HCT116 (cell line): ENCODE measurements around the gene CD244. TPM values are rescaled to one million over a fixed set of nuclear protein-coding genes. Genes with fewer than 3 reads are reported as not detected.

Source experiments
- ATAC-seq: fragments of 200-7000 bp; cut with Tn5 transposase; 2 replicates; pipeline ENCODE4 v1.9.1; 2020; ENCODE audit warnings: mild to moderate bottlenecking, moderate library complexity
- BruUV-seq: library from RNA; stranded (reverse); fragments of 400-500 nt; replicated peaks from 2 replicates; lab custom pipeline; 2021; lab: Mats Ljungman, UMichigan
- CTCF ChIA-PET: fragments of 300-600 bp; sonication (Branson Sonifier 250); formaldehyde crosslinking; loops from one replicate; lab custom pipeline; 2021; ENCODE audit warnings: antibody characterized with exemption; lab: Charles Lee
- POLR2A ChIA-PET: fragments of 300-600, 350-600 bp; sonication (Branson Sonifier 250); formaldehyde crosslinking; loops from one replicate; lab custom pipeline; 2021; ENCODE audit warnings: antibody characterized with exemption; lab: Charles Lee
- RAD21 ChIA-PET, 2 experiments: fragments of 300-600 bp; sonication (Branson Sonifier 250); formaldehyde crosslinking; loops; one replicate each; lab custom pipeline; 2023; ENCODE audit warnings: low total read pairs in 2 of 2; ENCODE audit not compliant: uncharacterized antibody in 2 of 2, unreplicated experiment in 2 of 2, low non-redundant PET in 1 of 2; lab: Charles Lee
- DNase-seq: peaks from one replicate; pipeline ENCODE4 v3.0.0-alpha.2; 2010; ENCODE audit warnings: low read depth, low spot score
- H2AFZ ChIP-seq: fragments of 200-600 bp; shearing (Covaris generic), sonication (generic); 2 replicates; pipeline ENCODE4 v1.6.1; 2017; ENCODE audit warnings: low read depth, mixed run types, mixed read lengths, antibody characterized with exemption, low read length; ENCODE audit not compliant: poor library complexity, severe bottlenecking
- H3K27ac ChIP-seq: 2 replicates; pipeline ENCODE4 v1.5.1; 2012; ENCODE audit warnings: low read depth, low read length
- H3K27me3 ChIP-seq: fragments of 200-600 bp; sonication (generic); 2 replicates; pipeline ENCODE4 v1.6.1; 2016; ENCODE audit warnings: mixed run types, low read length, mixed read lengths; ENCODE audit not compliant: insufficient read depth
- H3K36me3 ChIP-seq, 2 experiments: fragments of 200-500 bp in 1 of 2; fragments of 200-600 bp in 1 of 2; sonication (Bioruptor generic) in 1 of 2; sonication (generic) in 1 of 2; 2 replicates each; pipeline versions ENCODE4 v1.5.1 to v1.6.1; 2014 to 2016; ENCODE audit warnings: low read length in 2 of 2, inconsistent platforms in 1 of 2, mixed read lengths in 1 of 2, mixed run types in 1 of 2; ENCODE audit not compliant: insufficient read depth in 2 of 2, control insufficient read depth in 1 of 2
- H3K4me1 ChIP-seq, 2 experiments: fragments of 200-600 bp in 1 of 2; sonication (generic) in 1 of 2; 2 replicates each; pipeline versions ENCODE4 v1.5.1 to v1.6.1; 2012 to 2017; ENCODE audit warnings: low read length in 2 of 2, inconsistent platforms in 1 of 2, mild to moderate bottlenecking in 1 of 2, mixed read lengths in 1 of 2, mixed run types in 1 of 2, moderate library complexity in 1 of 2; ENCODE audit not compliant: insufficient read depth in 2 of 2, control insufficient read depth in 1 of 2
- H3K4me2 ChIP-seq: fragments of 200-600 bp; sonication (generic); 2 replicates; pipeline ENCODE4 v1.6.1; 2017; ENCODE audit warnings: mixed run types, low read length, mixed read lengths
- H3K4me3 ChIP-seq, 2 experiments: fragments of 200-600 bp in 1 of 2; sonication (generic) in 1 of 2; replicated peaks in 1 of 2; 2 replicates each; pipeline ENCODE4 v1.5.1; 2011 to 2016; ENCODE audit warnings: low read length in 2 of 2, control low read depth in 1 of 2, low read depth in 1 of 2, mild to moderate bottlenecking in 1 of 2, mixed read lengths in 1 of 2, mixed run types in 1 of 2
- H3K79me2 ChIP-seq: fragments of 200-600 bp; sonication (generic); 2 replicates; pipeline ENCODE4 v1.6.1; 2017; ENCODE audit warnings: mild to moderate bottlenecking, mixed run types, low read length, moderate library complexity, mixed read lengths; ENCODE audit not compliant: insufficient read depth
- H3K9ac ChIP-seq: fragments of 200-600 bp; sonication (generic); 2 replicates; pipeline ENCODE4 v1.6.1; 2016; ENCODE audit warnings: low read length, mixed read lengths
- H3K9me2 ChIP-seq: fragments of 200-600 bp; sonication (generic), shearing (Covaris generic); 2 replicates; pipeline ENCODE4 v1.6.1; 2017; ENCODE audit warnings: mixed run types, mild to moderate bottlenecking, moderate library complexity; ENCODE audit not compliant: insufficient read depth
- H3K9me3 ChIP-seq, 2 experiments: fragments of 200-500 bp in 1 of 2; fragments of 200-600 bp in 1 of 2; sonication (Bioruptor generic) in 1 of 2; sonication (generic) in 1 of 2; 2 replicates each; pipeline ENCODE4 v1.6.1; 2014 to 2017; ENCODE audit warnings: low read length in 2 of 2, mixed read lengths in 2 of 2, inconsistent platforms in 1 of 2, low read depth in 1 of 2, mild to moderate bottlenecking in 1 of 2, mixed run types in 1 of 2, moderate library complexity in 1 of 2; ENCODE audit not compliant: control insufficient read depth in 1 of 2, insufficient read depth in 1 of 2
- H4K20me1 ChIP-seq: fragments of 200-600 bp; sonication (generic), shearing (Covaris generic); 2 replicates; pipeline ENCODE4 v1.6.1; 2017; ENCODE audit warnings: mixed run types, mild to moderate bottlenecking, moderate library complexity; ENCODE audit not compliant: insufficient read depth
- CBX3 ChIP-seq: IDR thresholded peaks from 2 replicates; pipeline ENCODE4 v1.6.1; 2012; ENCODE audit warnings: low read depth
- ELF1 ChIP-seq: IDR thresholded peaks from 2 replicates; pipeline ENCODE4 v1.6.1; 2012; ENCODE audit warnings: low read depth, borderline replicate concordance
- EZH2 ChIP-seq: fragments of 200-600 bp; sonication (generic); IDR thresholded peaks from 2 replicates; pipeline ENCODE4 v1.6.1; 2017; ENCODE audit warnings: antibody characterized with exemption, mixed run types
- FOSL1 ChIP-seq: IDR thresholded peaks from 2 replicates; pipeline ENCODE4 v1.6.1; 2012; ENCODE audit warnings: low read depth
- JUND ChIP-seq: IDR thresholded peaks from 2 replicates; pipeline ENCODE4 v1.6.1; 2012
- POLR2A ChIP-seq: IDR thresholded peaks from 2 replicates; pipeline ENCODE4 v1.7.0; 2011; ENCODE audit warnings: borderline replicate concordance; ENCODE audit not compliant: insufficient read depth, insufficient read length; ENCODE audit errors: extremely low read depth
- POLR2AphosphoS5 ChIP-seq: IDR thresholded peaks from 2 replicates; pipeline ENCODE4 v1.6.1; 2011; ENCODE audit warnings: mild to moderate bottlenecking, low read depth, low read length, moderate library complexity
- RAD21 ChIP-seq: IDR thresholded peaks from 2 replicates; pipeline ENCODE4 v1.6.1; 2012; ENCODE audit warnings: low read depth, mild to moderate bottlenecking
- SP1 ChIP-seq: IDR thresholded peaks from 2 replicates; pipeline ENCODE4 v1.6.1; 2012; ENCODE audit warnings: low read depth
- YY1 ChIP-seq: IDR thresholded peaks from 2 replicates; pipeline ENCODE4 v1.6.1; 2011; ENCODE audit warnings: low read length, low read depth, moderate library complexity, mild to moderate bottlenecking; ENCODE audit not compliant: insufficient replicate concordance; ENCODE audit errors: extremely low read depth
- ZFX ChIP-seq: fragments of 450-650 bp; IDR thresholded peaks from 2 replicates; pipeline ENCODE4 v1.6.1; 2017
- ZNF274 ChIP-seq: fragments of 200-500 bp; sonication (Bioruptor generic); IDR thresholded peaks from 2 replicates; pipeline ENCODE4 v1.6.1; 2014; ENCODE audit warnings: mild to moderate bottlenecking, low read depth, low read length, inconsistent platforms
- intact Hi-C: fragments of 100-400 bp; cut with micrococcal nuclease; formaldehyde crosslinking; loops from 2 replicates; pipeline ENCODE4 v1.10.0; 2022
- total RNA-seq: library from RNA; stranded (reverse); gene quantifications from one replicate; pipeline ENCODE4 v1.2.1, GENCODE V29; 2021; ENCODE audit not compliant: unreplicated experiment
- TF ChIP-seq, protein P1 (sequence below): IDR thresholded peaks from 2 replicates; pipeline ENCODE4 v1.6.1; 2012
- TF ChIP-seq, protein P2 (sequence below), 3 experiments: fragments of 200-600 bp in 1 of 3; sonication (generic) in 1 of 3; IDR thresholded peaks in 2 of 3; conservative IDR thresholded peaks in 1 of 3; 2 replicates each; pipeline ENCODE4 v1.5.1; 2012 to 2017; ENCODE audit warnings: low read depth in 2 of 3, low read length in 2 of 3, antibody characterized with exemption in 1 of 3, borderline replicate concordance in 1 of 3, control low read depth in 1 of 3, mild to moderate bottlenecking in 1 of 3, mixed read lengths in 1 of 3, mixed run types in 1 of 3, moderate library complexity in 1 of 3; ENCODE audit not compliant: insufficient read depth in 1 of 3
- TF ChIP-seq, protein P3 (sequence below): IDR thresholded peaks from 2 replicates; pipeline ENCODE4 v1.6.1; 2012; ENCODE audit warnings: low read depth

Gene CD244
- total RNA-seq, 1 experiment from 2014 or later = not detected

DNA sequence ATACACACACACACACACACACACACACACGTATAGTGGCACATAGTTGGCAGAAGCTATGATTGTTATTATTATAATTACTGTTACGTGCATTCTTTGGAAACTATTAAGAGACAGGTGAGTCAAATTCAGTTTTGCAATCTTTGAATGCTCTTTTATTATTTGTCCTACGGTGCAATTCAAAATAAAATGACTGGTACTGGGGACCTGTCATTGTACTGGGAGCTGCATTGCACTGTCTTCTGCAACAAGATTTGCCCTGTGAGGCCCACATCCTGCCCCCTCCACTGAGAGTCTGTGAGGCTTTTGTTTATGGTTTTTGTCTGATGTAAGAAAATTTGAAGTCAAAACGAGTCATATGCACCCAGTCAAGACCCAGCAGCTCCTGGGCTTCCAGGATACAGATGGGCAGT, 64.8 kb downstream of the CD244 start:
- H3K4me1 ChIP-seq = no peaks in the 10 kb centered on the region
- H3K79me2 ChIP-seq = no peaks in the 10 kb centered on the region
- no peak overlapping the region for H3K9ac ChIP-seq
- H3K9me2 ChIP-seq = no peaks in the 10 kb centered on the region
- H2AFZ ChIP-seq = no peak overlapping the region
- H4K20me1 ChIP-seq = no peaks in the 10 kb centered on the region
- intact Hi-C loops = no loop called here
- POLR2A ChIA-PET = no interaction called here
- no peak for TF ChIP-seq ZFX
- no peak for TF ChIP-seq POLR2AphosphoS5
- no peak for TF ChIP-seq EZH2
- TF ChIP-seq RAD21 = no peak
- TF ChIP-seq, protein P1, sequence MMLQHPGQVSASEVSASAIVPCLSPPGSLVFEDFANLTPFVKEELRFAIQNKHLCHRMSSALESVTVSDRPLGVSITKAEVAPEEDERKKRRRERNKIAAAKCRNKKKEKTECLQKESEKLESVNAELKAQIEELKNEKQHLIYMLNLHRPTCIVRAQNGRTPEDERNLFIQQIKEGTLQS = no peak
- no peak for TF ChIP-seq POLR2A
- TF ChIP-seq CBX3 = no peak
- no peak for TF ChIP-seq FOSL1
- DNase-seq (no peak), ATAC-seq (no peak)
- CTCF ChIA-PET = no interaction called here
- no peaks in the 10 kb centered on the region for H3K27me3 ChIP-seq
- no TSS peak for BruUV-seq
- no peak overlapping the region for H3K4me3 ChIP-seq
- H3K9me3 ChIP-seq = no peaks in the 10 kb centered on the region
- H3K4me2 ChIP-seq = no peak overlapping the region
- H3K27ac ChIP-seq = no peak overlapping the region
- H3K36me3 ChIP-seq = no peaks in the 10 kb centered on the region
- RAD21 ChIA-PET = no interaction called here

DNA sequence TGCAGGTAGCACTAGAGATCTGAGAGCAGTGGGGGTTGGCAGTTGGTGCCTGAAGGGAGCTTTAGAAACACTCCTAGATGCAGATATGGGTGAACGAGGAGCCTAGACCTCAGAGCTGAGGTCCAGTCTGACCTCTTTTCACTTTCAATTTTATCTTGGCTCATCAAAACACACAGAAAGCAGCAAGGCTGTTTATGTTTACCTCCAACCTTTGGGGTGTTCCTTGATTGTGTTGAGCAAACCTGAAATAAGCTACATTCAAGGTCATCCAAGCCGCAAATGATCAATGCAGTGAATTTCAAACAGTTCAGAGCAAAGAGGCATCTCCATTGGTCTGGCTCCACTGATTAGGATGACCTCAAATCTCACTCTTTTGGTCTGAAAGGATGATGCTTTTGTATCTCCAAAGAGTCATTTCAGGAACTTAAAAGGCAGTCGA, 65.4 kb downstream of the CD244 start:
- Histone ChIP-seq H3K27me3 (no peaks in the 10 kb centered on the region), H3K9me2 (no peaks in the 10 kb centered on the region), H3K27ac (no peak overlapping the region), H2AFZ (no peak overlapping the region), H3K36me3 (no peaks in the 10 kb centered on the region), H4K20me1 (no peaks in the 10 kb centered on the region), H3K4me3 (no peak overlapping the region), H3K4me2 (no peak overlapping the region), H3K9me3 (no peaks in the 10 kb centered on the region), H3K9ac (no peak overlapping the region), H3K79me2 (no peaks in the 10 kb centered on the region), H3K4me1 (no peaks in the 10 kb centered on the region)
- intact Hi-C loops = no loop called here
- ChIA-PET POLR2A (no interaction called here), RAD21 (no interaction called here), CTCF (no interaction called here)
- ATAC-seq (no peak), DNase-seq (no peak)
- BruUV-seq = no TSS peak
- TF ChIP-seq EZH2 (no peak), FOSL1 (no peak), RAD21 (no peak), ZFX (no peak), ELF1 (no peak), ZNF274 (no peak), POLR2AphosphoS5 (no peak), JUND (no peak), YY1 (no peak), SP1 (no peak)
- TF ChIP-seq, protein P1 = no peak
- TF ChIP-seq, protein P2, sequence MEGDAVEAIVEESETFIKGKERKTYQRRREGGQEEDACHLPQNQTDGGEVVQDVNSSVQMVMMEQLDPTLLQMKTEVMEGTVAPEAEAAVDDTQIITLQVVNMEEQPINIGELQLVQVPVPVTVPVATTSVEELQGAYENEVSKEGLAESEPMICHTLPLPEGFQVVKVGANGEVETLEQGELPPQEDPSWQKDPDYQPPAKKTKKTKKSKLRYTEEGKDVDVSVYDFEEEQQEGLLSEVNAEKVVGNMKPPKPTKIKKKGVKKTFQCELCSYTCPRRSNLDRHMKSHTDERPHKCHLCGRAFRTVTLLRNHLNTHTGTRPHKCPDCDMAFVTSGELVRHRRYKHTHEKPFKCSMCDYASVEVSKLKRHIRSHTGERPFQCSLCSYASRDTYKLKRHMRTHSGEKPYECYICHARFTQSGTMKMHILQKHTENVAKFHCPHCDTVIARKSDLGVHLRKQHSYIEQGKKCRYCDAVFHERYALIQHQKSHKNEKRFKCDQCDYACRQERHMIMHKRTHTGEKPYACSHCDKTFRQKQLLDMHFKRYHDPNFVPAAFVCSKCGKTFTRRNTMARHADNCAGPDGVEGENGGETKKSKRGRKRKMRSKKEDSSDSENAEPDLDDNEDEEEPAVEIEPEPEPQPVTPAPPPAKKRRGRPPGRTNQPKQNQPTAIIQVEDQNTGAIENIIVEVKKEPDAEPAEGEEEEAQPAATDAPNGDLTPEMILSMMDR (IDR thresholded peaks at IDR 0.05 in 2 of 3, conservative IDR thresholded peaks at IDR 0.05 in 1 of 3; ENCODE audit: borderline replicate concordance in 1 of 3, insufficient read depth in 1 of 3, low read depth in 2 of 3, low read length in 2 of 3) = no peak
- TF ChIP-seq, protein P3, sequence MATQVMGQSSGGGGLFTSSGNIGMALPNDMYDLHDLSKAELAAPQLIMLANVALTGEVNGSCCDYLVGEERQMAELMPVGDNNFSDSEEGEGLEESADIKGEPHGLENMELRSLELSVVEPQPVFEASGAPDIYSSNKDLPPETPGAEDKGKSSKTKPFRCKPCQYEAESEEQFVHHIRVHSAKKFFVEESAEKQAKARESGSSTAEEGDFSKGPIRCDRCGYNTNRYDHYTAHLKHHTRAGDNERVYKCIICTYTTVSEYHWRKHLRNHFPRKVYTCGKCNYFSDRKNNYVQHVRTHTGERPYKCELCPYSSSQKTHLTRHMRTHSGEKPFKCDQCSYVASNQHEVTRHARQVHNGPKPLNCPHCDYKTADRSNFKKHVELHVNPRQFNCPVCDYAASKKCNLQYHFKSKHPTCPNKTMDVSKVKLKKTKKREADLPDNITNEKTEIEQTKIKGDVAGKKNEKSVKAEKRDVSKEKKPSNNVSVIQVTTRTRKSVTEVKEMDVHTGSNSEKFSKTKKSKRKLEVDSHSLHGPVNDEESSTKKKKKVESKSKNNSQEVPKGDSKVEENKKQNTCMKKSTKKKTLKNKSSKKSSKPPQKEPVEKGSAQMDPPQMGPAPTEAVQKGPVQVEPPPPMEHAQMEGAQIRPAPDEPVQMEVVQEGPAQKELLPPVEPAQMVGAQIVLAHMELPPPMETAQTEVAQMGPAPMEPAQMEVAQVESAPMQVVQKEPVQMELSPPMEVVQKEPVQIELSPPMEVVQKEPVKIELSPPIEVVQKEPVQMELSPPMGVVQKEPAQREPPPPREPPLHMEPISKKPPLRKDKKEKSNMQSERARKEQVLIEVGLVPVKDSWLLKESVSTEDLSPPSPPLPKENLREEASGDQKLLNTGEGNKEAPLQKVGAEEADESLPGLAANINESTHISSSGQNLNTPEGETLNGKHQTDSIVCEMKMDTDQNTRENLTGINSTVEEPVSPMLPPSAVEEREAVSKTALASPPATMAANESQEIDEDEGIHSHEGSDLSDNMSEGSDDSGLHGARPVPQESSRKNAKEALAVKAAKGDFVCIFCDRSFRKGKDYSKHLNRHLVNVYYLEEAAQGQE = no peak
